ENCODE results near the gene MMP25.
A peak's percentile ranks its signal among the peaks of the same experiment; 100 is the strongest.
"Not testable (repeated sequence)": the region's sequence is repeated elsewhere in the genome, so short reads cannot be mapped to it uniquely, and the experiment has no call there.

Gene MMP25

GRCh38 chr16:3074860-3075522 lies 28.6 kb downstream of the MMP25 start:
- DNase-seq, result peak; percentile 80

GRCh38 chr16:3075523-3075915 lies 29.2 kb downstream of the MMP25 start:
- DNase-seq, result no peak

- DNase-seq, result not testable (repeated sequence)
Observed at GRCh38 chr16:3075946-3076345, 29.6 kb downstream of the MMP25 start.

- no peak for DNase-seq
Observed at GRCh38 chr16:3076577-3076976, 30.2 kb downstream of the MMP25 start.

GRCh38 chr16:3080024-3080423 lies 33.7 kb downstream of the MMP25 start:
- no peak for DNase-seq

- not testable (repeated sequence) for DNase-seq
Observed at GRCh38 chr16:3081957-3082356, 35.6 kb downstream of the MMP25 start.

GRCh38 chr16:3083408-3083807 lies 37.0 kb downstream of the MMP25 start:
- DNase-seq, result not testable (repeated sequence)

GRCh38 chr16:3084491-3084890 lies 38.1 kb downstream of the MMP25 start:
- DNase-seq, result no peak

- DNase-seq, result no peak
Observed at GRCh38 chr16:3084969-3085670, 38.8 kb downstream of the MMP25 start.

- no peak for DNase-seq
Observed at GRCh38 chr16:3085868-3086595, 39.7 kb downstream of the MMP25 start.

- peak; percentile 48 for DNase-seq
Observed at GRCh38 chr16:3086596-3087242, 40.4 kb downstream of the MMP25 start.

- DNase-seq, result peak; percentile 47
Observed at GRCh38 chr16:3087243-3088235, 41.2 kb downstream of the MMP25 start.

GRCh38 chr16:3088450-3088849 lies 42.1 kb downstream of the MMP25 start:
- DNase-seq, result no peak

- no peak for DNase-seq
Observed at GRCh38 chr16:3088925-3089716, 42.8 kb downstream of the MMP25 start.

GRCh38 chr16:3089717-3090592 lies 43.6 kb downstream of the MMP25 start:
- no peak for DNase-seq

GRCh38 chr16:3091551-3091950 lies 45.2 kb downstream of the MMP25 start:
- DNase-seq, result no peak

GRCh38 chr16:3092501-3092941 lies 46.2 kb downstream of the MMP25 start:
- no peak for DNase-seq

- peak; percentile 78 for DNase-seq
Observed at GRCh38 chr16:3094289-3095027, 48.1 kb downstream of the MMP25 start.

- DNase-seq, result peak; percentile 88
Observed at GRCh38 chr16:3095869-3096268, 49.5 kb downstream of the MMP25 start.

Measured in hematopoietic multipotent progenitor cell treated with erythropoietin and hydrocortisone succinate and interleukin-3 and kit ligand, for 6 days (in vitro differentiated cells).